GM12874 (cell line): ENCODE data around the gene ITPA.

Experiments
- TF ChIP-seq, protein P1 (sequence below): IDR thresholded peaks from 2 replicates; pipeline ENCODE4 v1.5.1; 2011; ENCODE audit warnings: low read depth, mild to moderate bottlenecking, control low read depth, low read length, moderate library complexity; ENCODE audit not compliant: insufficient read depth

The ITPA gene

DNA sequence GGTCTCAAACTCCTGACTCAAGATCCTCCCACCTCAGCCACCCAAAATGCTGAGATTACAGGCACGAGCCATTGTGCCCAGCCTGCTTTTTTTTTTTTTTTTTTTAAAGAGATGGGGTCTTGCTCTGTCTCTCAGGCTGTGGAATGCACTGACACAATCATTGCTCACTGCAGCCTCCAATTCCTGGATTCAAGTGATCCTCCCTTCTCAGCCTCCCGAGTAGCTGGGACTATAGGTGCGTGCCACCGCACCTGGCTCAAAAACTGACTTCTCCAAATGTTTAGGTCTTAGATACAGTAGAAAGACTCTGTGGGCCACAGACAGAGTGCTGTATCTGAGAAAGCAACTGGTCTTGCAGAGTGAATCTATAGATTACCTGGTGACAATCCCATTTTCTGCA, 60.8 kb downstream of the ITPA start:
- TF ChIP-seq, protein P1, sequence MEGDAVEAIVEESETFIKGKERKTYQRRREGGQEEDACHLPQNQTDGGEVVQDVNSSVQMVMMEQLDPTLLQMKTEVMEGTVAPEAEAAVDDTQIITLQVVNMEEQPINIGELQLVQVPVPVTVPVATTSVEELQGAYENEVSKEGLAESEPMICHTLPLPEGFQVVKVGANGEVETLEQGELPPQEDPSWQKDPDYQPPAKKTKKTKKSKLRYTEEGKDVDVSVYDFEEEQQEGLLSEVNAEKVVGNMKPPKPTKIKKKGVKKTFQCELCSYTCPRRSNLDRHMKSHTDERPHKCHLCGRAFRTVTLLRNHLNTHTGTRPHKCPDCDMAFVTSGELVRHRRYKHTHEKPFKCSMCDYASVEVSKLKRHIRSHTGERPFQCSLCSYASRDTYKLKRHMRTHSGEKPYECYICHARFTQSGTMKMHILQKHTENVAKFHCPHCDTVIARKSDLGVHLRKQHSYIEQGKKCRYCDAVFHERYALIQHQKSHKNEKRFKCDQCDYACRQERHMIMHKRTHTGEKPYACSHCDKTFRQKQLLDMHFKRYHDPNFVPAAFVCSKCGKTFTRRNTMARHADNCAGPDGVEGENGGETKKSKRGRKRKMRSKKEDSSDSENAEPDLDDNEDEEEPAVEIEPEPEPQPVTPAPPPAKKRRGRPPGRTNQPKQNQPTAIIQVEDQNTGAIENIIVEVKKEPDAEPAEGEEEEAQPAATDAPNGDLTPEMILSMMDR, result no peak

DNA sequence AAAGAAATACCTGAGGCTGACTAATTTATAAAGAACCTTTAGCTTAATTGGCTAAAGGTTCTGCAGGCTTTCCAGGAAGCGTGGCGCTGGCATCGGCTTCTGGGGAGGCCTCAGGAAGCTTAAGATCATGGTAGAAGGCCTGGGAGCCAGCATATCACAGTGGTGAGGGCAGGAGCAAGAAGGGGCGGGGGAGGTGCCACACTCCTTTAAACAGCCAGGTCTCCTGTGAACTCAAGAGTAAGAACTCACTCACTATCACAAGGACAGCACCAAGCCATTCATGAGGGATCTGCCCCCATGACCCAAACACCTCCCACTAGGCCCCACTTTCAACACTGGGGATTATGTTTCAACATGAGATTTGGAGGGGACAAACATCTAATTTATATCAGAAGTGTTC, 64.1 kb downstream of the ITPA start:
- TF ChIP-seq, protein P1, result no peak
